ENCODE data around the gene CFAP57. TPM values are rescaled to one million over a fixed set of nuclear protein-coding genes. Genes with fewer than 3 reads are reported as not detected.

CFAP57 gene
- total and polyA plus RNA-seq, 9 of the 15 experiments (the other 6 are each of a cell fraction or from before 2014, with no cell fraction given): 0.04 to 0.22 (median 0.07) TPM; not detected in 3

DNA sequence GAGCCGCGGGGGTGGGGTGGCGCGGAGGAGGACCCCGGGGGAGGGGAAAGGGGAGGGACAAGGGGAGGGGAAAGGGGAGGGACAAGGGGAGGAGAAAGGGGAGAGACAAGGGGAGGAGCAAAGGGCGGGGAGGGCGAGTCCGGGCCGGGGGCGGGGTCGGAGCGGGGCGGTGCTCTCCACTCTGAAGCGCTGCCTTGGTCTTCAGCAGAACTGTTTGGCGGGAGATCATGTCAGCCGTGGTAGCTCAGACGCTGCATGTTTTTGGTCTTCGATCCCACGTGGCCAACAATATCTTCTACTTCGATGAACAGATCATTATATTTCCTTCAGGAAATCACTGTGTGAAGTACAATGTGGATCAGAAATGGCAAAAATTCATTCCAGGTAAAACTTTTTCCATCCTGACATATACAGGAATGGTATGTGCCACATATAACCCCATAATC, 420 bp downstream of the CFAP57 start (continued):
- TF ChIP-seq ZNF12 (CRISPR knock-in tag; IDR thresholded peaks at IDR 0.05) (no peak), PHF20 (IDR thresholded peaks at IDR 0.05; ENCODE audit: partially characterized antibody) (no peak), CEBPB (tag; IDR thresholded peaks at IDR 0.05) (no peak), PHF21A (IDR thresholded peaks at IDR 0.05; ENCODE audit: borderline replicate concordance, low read depth) (no peak), E2F4 (CRISPR knock-in tag; IDR thresholded peaks at IDR 0.05; ENCODE audit: low read depth) (peak; percentile 82; the same call in 1 of the 2 replicates), CREB3L1 (IDR thresholded peaks at IDR 0.05; ENCODE audit: borderline replicate concordance, low read depth) (peak; percentile 74; the same call in 1 of the 2 replicates), CREM (IDR thresholded peaks at IDR 0.05; ENCODE audit: low read depth) (no peak), JUNB (CRISPR knock-in tag; conservative IDR thresholded peaks at IDR 0.05) (no peak)
- TF ChIP-seq, protein P1, sequence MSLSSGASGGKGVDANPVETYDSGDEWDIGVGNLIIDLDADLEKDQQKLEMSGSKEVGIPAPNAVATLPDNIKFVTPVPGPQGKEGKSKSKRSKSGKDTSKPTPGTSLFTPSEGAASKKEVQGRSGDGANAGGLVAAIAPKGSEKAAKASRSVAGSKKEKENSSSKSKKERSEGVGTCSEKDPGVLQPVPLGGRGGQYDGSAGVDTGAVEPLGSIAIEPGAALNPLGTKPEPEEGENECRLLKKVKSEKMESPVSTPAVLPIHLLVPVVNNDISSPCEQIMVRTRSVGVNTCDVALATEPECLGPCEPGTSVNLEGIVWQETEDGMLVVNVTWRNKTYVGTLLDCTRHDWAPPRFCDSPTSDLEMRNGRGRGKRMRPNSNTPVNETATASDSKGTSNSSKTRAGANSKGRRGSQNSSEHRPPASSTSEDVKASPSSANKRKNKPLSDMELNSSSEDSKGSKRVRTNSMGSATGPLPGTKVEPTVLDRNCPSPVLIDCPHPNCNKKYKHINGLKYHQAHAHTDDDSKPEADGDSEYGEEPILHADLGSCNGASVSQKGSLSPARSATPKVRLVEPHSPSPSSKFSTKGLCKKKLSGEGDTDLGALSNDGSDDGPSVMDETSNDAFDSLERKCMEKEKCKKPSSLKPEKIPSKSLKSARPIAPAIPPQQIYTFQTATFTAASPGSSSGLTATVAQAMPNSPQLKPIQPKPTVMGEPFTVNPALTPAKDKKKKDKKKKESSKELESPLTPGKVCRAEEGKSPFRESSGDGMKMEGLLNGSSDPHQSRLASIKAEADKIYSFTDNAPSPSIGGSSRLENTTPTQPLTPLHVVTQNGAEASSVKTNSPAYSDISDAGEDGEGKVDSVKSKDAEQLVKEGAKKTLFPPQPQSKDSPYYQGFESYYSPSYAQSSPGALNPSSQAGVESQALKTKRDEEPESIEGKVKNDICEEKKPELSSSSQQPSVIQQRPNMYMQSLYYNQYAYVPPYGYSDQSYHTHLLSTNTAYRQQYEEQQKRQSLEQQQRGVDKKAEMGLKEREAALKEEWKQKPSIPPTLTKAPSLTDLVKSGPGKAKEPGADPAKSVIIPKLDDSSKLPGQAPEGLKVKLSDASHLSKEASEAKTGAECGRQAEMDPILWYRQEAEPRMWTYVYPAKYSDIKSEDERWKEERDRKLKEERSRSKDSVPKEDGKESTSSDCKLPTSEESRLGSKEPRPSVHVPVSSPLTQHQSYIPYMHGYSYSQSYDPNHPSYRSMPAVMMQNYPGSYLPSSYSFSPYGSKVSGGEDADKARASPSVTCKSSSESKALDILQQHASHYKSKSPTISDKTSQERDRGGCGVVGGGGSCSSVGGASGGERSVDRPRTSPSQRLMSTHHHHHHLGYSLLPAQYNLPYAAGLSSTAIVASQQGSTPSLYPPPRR (CRISPR knock-in tag; IDR thresholded peaks at IDR 0.05; ENCODE audit: borderline replicate concordance): 0 out of 2 replicates have a peak, but pooled peaks have one; percentile 55

Data from K562 (cell line).